GM12872 (cell line): ENCODE data around the gene URM1.

ENCODE experiments used
- CTCF ChIP-seq: IDR thresholded peaks from 3 replicates; pipeline ENCODE4 v1.5.1; 2011; ENCODE audit warnings: low read depth, mild to moderate bottlenecking, low read length, moderate library complexity; ENCODE audit not compliant: insufficient read depth

Gene URM1

GRCh38 chr9:128390150-128390812 is 19.1 kb downstream of the URM1 start:
- TF ChIP-seq CTCF: no peak

GRCh38 chr9:128390813-128391711 is 19.9 kb downstream of the URM1 start:
- no peak for TF ChIP-seq CTCF

DNA sequence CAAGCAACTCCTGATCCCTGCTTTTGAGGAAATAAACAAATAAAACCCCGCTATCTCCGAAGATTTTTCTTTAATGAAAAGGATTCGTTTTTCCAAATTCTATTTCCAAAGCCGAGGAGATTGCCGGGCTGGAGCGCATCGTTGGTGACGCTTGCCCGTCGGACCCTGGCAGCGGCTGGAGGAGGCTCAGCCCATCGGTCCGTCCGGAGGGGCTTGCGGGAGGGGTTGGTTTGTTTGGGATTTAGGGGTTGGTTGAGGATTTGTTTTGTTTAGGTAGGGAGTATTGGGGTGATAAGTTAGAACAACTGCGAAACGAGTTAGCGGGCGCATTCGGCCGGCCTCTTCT is 20.8 kb downstream of the URM1 start:
- no peak for TF ChIP-seq CTCF

DNA sequence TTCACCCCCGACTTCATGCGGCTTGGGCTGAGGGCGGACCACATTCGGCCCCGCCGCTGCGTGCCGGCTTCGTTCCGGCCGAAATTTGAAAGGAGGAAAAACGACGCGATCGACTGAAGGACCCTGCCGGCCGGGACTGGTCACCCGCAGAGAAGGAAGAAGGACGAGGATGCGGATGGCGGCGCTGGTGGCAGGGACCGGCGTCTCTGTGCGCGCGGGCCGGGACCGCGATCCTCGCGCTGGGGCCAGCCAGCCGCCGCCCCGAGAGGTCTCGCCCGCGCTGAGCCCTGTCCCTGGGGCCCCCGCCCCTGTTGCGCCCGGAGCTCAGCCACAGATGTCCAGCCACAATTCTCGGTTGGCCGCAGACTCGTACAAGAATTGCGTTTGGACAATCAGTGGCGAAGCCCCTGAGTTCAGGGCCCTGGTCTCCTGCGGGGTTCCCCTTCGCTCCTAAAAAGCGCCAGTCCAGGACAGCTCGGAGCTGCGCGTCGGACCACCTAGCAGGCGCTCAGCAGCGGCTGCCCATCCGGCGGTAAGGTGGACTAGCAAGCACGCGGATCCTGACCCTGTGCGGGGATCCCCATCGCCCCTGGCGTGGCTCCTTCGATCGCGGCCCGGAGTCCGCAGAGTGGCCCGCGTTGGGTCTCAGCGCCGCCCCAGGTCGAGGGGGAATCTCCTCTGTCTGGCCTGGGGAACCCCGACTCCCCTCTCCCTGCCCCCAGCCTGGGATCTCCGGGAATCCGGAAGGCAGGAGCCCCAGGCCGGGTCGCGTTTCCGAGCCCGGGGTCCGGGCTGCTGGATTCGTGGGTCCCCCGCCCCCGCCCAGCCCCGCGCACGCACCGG is 21.3 kb downstream of the URM1 start:
- TF ChIP-seq CTCF: no peak

DNA sequence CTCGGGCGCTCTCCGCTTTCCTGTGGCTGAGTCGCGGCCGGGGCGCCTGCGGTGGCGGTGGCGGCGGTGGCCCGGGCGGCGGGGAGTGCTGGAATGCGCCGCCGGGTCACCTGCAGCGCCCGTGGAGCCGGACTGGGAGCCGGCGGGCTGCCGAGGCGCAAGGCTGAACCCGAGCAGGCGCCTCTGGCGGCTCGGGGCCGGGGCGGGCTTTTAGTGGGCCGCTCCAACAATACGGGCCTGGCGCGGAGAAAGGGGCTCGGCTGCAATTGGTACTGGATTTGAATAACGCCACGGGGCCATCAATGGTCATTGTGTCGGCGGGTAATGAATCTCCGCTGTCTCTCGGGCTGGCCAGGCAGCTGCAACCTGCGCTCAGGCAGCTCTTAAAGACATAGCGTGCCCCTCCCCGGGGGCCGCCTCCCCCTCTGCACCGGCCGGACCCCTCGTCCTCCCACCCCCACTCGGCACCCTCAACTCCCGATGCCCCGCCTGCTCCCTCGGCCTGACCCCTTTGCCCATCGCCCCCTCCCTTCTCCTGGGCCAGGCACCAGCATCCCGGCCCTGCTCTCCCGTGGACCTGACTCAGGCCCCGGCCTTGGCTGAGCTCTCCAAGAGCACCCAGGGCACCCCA is 22.1 kb downstream of the URM1 start:
- no peak for TF ChIP-seq CTCF

- TF ChIP-seq CTCF: no peak
Observed at GRCh38 chr9:128393970-128394369, 22.8 kb downstream of the URM1 start.
